HG03135 (cell line): Measurements from ENCODE around the gene MUS81.

Experiments
- ATAC-seq: cut with Tn5 transposase; IDR thresholded peaks from one replicate; pipeline ENCODE4 v1.9.1; 2021; ENCODE audit warnings: mild to moderate bottlenecking, moderate library complexity; ENCODE audit not compliant: unreplicated experiment

Gene MUS81

GRCh38 chr11:65915101-65915820 is 55.0 kb downstream of the MUS81 start:
- ATAC-seq = no peak

GRCh38 chr11:65915821-65916251 is 55.6 kb downstream of the MUS81 start:
- ATAC-seq = no peak
